ENCODE data around the gene EPHA8.
A peak's percentile ranks its signal among the peaks of the same experiment; 100 is the strongest.

The EPHA8 gene

GRCh38 chr1:22618056-22618455 is 54.8 kb downstream of the EPHA8 start:
- no peak for DNase-seq (ENCODE audit: low spot score)

- no peak for DNase-seq (ENCODE audit: low spot score)
These were observed 56.0 kb downstream of the EPHA8 start for GRCh38 chr1:22619252-22619651.

GRCh38 chr1:22619798-22620197 is 56.5 kb downstream of the EPHA8 start:
- no peak for DNase-seq (ENCODE audit: low spot score)

GRCh38 chr1:22621761-22622160 is 58.5 kb downstream of the EPHA8 start:
- DNase-seq (ENCODE audit: low spot score), result no peak

GRCh38 chr1:22625262-22625925 is 62.1 kb downstream of the EPHA8 start:
- DNase-seq (ENCODE audit: low spot score), result no peak

GRCh38 chr1:22626237-22627157 is 63.2 kb downstream of the EPHA8 start:
- DNase-seq (ENCODE audit: low spot score), result no peak

GRCh38 chr1:22627331-22627730 is 64.0 kb downstream of the EPHA8 start:
- DNase-seq (ENCODE audit: low spot score), result no peak

- DNase-seq (ENCODE audit: low spot score), result no peak
These were observed 65.6 kb downstream of the EPHA8 start for GRCh38 chr1:22628698-22629444.

GRCh38 chr1:22629886-22630285 is 66.6 kb downstream of the EPHA8 start:
- DNase-seq (ENCODE audit: low spot score), result no peak

GRCh38 chr1:22633697-22634463 is 70.6 kb downstream of the EPHA8 start:
- no peak for DNase-seq (ENCODE audit: low spot score)

- DNase-seq (ENCODE audit: low spot score), result no peak
These were observed 72.1 kb downstream of the EPHA8 start for GRCh38 chr1:22635436-22635835.

GRCh38 chr1:22636353-22636752 is 73.1 kb downstream of the EPHA8 start, which contains the start of gene C1QA:
Gene C1QA, plus strand, starts transcription at chr1:22636628. Its CDS starts 989 bp downstream, at chr1:22637617.
- DNase-seq (ENCODE audit: low spot score), result peak; percentile 81

GRCh38 chr1:22636927-22637326 is 73.6 kb downstream of the EPHA8 start:
- DNase-seq (ENCODE audit: low spot score), result no peak

GRCh38 chr1:22637907-22638445 is 74.7 kb downstream of the EPHA8 start:
- DNase-seq (ENCODE audit: low spot score), result no peak

- no peak for DNase-seq (ENCODE audit: low spot score)
These were observed 75.4 kb downstream of the EPHA8 start for GRCh38 chr1:22638476-22639234.

- DNase-seq (ENCODE audit: low spot score), result no peak
These were observed 76.0 kb downstream of the EPHA8 start for GRCh38 chr1:22639286-22639685.

- DNase-seq (ENCODE audit: low spot score), result no peak
These were observed 78.0 kb downstream of the EPHA8 start for GRCh38 chr1:22641247-22641646.

GRCh38 chr1:22641906-22642636 is 78.8 kb downstream of the EPHA8 start:
- peak; percentile 49 for DNase-seq (ENCODE audit: low spot score)

- peak; percentile 71 for DNase-seq (ENCODE audit: low spot score)
These were observed 80.1 kb downstream of the EPHA8 start, which contains the start of gene C1QC for GRCh38 chr1:22643381-22643780. Gene C1QC, plus strand, starts transcription at chr1:22643633. Its CDS starts 391 bp downstream, at chr1:22644024.

- no peak for DNase-seq (ENCODE audit: low spot score)
These were observed 80.6 kb downstream of the EPHA8 start for GRCh38 chr1:22643928-22644327.

Data from pons (tissue), 1 donor.